T-helper 1 cell (primary cell): ENCODE data around the gene COL5A1.
A peak's percentile ranks its signal among the peaks of the same experiment; 100 is the strongest.

Experiments used
- DNase-seq, 5 donors: peaks; one replicate each; pipeline ENCODE4 v3.0.0-alpha.2; 2012 to 2020

The COL5A1 gene

DNA sequence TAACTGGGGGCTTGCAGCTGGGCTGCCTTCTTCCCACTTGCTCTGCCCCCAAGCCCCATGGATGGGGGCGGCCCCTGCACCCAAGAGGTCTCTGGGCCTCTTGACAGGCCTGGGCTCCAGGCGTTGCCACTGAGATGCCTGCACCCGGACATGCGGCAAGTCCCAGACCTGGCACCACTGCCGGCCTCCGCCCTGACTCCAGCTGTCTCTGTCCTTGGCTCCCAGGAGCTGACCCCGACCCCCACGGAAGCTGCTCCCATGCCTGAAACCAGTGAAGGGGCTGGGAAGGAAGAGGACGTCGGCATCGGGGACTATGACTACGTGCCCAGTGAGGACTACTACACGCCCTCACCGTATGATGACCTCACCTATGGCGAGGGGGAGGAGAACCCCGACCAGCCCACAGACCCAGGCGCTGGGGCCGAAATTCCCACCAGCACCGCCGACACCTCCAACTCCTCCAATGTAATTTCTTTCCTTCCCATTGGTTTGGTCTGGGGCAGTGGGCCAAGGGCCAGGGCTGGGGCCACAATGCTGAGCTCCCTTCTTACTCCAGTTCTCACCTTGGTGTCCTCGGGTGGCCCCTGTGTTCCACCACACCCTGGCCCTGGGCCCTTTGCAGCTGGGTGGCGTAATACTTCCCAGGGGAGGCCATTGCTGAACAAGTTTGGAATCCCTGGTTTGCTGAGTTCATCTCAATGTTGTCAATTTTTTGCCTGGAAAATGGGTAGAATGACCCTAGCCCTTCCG lies 88.6 kb downstream of the COL5A1 start:
- no peak for DNase-seq

DNA sequence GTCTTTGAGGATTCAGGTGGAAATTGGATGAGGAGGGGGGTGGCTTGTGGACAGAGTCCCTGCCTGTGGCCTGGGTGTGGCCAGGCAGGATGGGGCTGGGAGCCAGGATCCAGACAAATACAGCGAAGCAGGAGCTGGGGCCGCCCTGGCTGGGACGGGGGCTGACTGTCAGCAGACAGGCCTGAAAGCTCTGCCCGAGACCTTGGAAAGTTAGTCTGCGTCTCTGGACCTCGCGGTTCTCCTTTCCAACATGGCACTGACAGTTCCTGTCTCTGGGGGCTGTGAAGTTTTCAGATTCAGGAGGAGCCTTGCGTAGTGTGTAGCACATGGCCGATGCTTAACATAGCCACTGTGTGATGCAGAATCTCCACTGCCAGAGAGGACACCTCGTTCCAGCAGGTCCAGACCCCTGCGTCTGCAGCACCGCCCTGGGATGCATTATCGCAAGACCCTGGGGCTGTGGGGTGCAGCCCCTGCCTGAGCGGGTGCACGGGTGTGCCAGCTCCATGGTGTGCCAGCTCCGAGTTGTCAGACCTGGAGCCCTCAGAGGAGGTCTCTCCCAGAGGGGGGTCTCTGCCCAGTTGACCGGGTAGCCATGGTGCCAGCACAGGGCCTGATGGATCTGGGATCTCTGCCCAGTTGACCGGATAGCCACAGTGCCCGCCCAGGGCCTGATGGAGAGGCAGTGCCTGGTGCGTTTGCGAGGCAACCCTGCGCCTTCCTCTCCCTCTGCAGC lies 89.3 kb downstream of the COL5A1 start:
- no peak for DNase-seq

DNA sequence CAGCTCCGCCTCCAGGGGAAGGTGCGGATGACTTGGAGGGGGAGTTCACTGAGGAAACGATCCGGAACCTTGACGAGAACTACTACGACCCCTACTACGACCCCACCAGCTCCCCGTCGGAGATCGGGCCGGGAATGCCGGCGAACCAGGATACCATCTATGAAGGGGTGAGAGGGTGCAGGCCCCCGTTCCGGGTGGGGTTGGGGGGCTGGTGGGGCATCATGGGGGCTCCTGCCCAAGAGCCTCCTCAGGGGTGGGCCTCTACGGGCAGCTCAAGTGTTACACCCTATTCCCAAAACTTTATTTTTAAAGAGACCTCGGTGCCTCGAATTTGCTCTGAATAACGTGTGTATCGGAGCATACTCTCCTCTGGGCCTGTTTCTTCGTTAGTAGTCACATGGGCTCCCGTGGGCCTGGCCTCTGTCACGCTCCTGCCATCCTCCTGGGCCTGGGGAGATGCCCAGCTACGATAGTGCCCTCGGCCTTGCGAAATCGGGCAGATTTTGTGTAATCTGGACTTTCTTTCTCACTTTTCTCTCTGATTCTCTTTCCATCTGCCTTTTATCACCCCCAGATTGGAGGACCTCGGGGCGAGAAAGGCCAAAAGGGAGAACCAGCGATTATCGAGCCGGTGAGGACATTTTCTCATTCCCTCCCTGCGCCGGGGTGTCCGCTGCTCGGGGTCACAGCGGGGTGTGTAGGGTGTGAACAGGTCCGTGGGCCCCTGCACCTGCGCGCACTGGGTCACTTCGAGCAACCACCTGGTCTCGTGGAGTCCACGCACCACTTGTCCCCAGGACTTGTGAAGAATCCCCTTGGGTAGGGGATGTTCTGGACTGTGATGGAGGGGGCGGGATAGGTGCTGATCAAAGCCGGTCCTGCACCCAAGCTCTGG lies 90.1 kb downstream of the COL5A1 start:
- DNase-seq = no peak

DNA sequence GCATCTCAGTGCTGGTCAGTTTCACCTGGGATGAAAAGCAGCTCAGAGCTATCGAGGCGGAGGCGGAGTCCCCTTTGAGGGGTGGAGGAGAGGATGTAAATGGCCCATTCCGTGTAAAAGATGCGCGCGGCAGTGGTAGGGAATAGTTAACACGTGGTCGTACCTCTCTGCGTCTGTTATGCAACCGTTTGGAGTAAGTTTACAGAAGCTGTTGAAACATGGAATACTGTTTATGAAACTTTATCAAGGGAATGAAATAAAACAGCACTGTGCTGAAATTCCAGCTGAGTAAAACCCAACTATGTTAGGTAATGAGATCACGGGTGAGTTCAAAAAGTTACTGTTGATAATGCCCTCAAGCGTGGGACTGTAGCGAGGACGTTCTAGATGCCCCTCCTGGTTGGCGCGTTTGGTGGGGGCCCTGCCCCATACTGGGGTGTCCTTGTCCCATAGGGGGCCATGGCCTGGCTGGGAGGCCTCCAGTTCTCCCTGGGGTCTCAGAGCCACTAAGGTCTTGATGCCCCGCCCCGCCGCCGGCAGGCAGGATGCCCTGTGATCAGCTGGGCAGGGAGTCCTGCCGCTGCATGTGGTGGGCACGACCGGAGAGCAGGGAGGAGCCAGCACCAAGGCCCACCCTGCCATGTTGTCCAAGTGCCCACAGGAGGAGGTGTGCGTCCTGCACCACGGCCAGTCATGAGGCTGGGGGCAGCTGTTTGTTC lies 90.9 kb downstream of the COL5A1 start:
- no peak for DNase-seq

DNA sequence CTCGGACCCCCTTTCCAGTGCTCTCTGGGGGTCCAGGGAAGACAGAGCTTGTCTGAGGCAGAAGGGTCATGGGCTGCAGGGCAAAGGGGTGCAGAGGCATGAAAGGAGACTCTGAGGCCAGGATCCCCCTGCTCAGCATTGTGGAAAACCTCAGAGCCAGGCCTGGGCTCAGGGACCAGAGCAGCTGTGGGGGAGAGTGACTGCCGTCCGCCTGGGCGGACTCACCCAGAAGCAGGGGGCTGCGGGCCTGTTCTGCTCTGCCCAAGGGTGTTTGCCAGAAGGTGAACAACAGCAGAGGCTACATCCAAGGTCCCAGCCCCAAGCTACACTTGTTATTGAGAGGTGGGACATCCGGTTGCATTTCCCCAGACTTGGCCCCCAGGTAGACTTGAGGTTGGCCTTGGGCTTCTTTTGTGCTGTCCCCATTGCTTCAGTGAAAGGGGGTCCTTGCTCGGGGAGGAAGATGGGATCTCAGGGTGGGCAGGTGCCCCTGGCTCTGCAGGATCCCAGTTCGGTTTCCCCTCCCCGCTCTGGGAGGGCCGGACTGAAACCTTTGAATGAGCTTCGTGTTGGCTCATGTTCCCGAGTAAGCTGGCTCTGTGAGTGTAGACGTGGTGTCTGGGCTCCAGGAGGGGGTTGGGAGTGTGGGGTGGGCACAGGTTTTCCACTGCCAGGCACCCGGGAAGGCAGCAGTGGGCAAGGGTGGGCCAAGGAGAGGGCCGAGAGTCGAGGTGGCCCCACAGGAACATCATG lies 92.1 kb downstream of the COL5A1 start:
- DNase-seq = no peak

DNA sequence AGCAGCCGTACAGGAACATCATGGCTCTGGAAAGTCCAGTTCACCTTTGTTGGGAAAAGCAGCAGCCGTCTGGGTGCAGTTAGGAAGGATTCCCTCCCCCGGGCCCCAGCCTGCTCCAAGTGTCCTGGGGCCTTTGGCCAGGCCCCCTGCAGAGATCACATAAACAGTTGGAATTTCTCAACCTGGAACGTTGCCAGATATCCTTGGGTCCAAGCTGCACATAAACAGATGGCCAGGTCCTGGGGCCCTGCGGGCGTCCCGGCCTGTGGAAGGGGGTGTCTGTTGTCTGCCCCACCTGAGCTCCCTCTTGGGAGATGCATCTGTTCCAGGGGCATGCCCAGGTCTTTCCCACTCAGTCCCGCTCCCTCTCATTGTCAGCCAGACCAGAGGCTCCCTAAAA lies 92.7 kb downstream of the COL5A1 start:
- no peak for DNase-seq

DNA sequence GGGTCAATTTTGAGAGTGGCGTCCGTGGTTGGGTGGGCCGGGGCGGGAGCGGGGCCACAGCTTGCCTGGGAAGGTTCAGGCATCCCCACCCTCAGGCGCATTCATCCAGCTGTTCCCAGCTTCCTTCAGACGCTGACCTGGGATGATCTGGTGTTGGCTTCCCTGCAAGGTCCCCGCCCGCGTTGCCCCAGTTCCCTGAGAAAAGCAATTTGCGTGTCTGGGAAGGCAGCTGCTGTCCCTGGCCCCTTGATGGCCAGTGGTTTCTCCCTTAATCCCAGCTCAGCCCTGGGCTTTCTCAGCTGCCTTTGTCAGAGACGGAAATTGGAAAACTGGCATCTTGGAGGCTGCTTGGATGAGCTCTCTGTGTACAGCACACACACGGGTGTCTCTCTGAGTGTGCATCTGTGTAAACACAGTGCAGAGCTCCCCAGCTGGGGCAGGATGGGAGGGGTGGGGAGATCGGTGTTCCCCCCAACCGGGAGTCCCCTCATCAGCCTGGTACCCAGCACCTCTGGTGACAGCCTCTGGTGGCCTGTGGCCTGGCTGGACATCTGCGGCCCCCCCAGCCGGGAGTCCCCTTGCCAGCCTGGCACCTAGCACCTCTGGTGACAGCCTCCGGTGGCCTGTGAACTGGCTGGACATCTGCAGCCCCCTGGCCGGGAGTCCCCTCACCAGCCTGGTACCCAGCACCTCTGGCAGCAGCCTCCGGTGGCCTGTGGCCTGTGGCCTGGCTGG lies 94.0 kb downstream of the COL5A1 start:
- no peak for DNase-seq

DNA sequence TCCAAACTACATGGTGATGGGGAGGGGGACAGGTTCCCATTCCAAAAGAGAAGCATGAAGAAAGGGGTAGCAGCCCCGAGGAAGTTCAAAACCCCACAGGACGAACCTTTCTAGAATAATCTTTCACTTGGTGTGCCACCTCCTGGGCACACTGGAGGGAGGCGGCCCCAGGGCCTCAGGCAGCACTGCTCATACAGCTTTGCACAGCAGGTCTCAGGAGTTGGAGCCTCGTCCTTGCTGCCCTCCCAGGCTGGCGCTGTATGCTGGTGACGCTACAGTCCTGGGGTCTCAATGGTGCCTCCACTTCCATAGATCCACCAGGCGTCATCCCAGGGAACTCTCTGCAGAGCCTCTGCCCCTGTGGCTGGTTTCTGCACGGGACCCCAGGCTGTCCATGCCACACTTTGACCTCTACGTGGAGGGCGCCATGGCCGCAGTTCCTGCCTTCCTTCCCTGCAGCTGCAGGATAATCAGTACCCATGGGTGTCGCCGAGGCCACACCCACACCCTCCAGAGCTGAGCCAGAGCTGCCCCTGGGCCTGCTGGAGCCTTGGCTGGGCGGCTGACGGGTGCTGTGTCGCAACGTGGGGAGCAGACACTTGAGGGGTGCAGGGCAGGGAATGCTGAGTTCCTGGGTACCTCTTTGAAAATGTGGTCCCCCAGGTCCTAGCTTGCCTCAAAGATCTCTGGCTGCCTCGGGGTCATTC lies 95.3 kb downstream of the COL5A1 start:
- DNase-seq = no peak

DNA sequence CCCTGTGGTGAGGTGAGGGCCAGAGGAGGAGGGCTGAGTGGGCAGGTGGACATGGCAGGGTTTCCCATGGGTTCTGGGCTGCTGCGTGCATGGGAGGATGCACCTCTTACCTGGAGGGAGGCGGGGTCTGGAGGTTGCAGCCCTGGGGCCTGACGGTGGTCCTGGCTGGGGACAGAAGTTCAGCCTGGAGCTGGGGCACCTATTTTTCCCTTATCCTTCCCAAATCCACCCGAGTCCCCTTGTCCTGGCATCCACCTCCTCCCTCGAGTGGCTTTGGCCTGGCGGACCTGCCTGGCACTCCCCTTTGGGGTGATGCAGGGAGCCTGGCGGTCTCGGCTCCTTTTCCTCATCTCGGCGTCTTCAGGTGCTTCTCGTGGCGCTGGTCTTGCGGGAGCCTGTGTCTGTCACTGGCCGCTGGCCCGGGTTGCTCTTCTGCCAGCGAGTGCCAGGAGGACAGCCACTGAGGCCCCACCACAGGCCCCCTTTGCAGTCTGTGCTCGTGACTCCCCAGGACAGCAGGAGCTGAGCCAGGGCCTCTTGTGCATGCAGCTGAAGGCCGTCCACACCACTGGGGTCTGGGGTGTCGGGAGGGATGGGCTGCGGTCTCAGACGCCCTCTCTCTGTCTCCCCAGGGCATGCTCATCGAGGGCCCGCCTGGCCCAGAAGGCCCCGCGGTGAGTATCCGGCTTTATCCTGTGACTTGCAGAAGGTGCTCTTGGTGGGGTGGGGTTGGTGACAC lies 96.4 kb downstream of the COL5A1 start:
- DNase-seq = no peak

DNA sequence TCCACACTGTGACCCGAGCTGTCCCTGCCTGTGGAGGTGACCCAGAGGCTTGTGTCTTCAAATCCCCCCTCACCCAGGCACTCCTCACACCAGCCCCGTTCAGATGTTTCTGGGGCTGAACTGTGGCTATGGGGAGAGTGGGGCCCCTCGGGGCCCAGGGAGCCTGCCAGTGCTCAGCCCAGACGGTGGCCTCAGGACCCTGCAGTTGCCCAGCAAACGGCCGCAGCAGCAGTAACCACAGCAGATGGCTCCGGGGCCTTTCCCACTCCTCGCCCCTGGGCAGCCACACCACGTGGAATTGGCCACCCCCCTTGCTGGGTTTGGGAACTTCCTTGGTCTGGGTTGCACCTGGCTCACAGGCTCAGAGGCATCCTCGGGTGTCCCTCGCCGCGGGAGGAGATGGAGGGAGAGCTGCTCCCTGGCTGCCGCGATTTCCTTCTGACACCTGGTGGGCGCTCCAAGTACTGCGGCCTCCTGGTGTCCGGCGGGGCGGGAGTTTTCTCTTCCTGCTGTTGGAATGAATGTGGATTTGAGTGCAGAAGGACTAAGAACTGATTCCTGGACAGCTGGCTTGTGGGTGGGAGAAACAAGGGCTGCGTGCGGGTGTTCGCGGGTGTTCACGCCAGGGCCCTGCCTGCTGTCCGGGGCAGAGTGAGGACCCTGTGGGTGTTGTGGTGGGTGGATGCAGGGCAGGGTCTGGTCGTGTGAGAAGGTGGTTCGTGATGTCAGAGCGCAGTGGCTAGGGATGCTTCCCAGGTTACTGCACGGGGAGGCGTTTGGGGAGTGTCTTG lies 97.5 kb downstream of the COL5A1 start:
- peak in 1 of 5 donors; percentile 22 for DNase-seq

DNA sequence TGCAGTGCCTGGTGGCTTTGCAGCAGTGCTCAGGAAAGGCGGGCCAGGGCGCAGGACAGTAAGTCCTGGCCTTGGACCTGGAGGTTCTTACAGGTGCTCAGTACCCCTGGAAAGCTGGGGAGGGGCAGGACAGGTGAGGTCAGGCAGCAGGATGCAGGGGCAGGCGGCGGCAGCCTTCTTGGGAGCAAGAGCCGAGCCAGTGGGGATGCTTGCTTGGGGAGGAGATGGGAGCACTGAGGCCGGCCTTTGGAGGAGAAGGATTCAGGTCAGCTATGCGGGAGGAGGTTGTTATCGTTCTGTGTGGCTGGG lies 98.0 kb downstream of the COL5A1 start:
- no peak for DNase-seq

DNA sequence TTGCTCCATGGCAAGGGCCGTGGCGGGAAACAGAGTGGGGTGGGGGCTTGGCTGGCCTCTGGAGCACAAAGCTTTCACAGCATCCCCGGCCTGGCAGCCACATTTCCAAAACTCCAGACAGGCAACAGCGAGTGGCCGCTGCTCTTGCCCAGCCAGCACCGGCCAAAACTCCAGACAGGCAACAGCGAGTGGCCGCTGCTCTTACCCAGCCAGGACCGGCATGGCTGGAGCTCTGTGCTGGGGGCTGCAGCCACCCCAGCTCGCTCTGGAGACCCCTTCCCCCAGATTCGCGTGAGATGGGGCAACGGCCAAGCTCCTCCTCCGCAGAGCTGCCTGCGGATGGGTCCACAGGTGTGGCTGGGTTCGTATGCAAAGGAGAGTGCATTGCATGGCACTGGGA lies 98.5 kb downstream of the COL5A1 start:
- no peak for DNase-seq

DNA sequence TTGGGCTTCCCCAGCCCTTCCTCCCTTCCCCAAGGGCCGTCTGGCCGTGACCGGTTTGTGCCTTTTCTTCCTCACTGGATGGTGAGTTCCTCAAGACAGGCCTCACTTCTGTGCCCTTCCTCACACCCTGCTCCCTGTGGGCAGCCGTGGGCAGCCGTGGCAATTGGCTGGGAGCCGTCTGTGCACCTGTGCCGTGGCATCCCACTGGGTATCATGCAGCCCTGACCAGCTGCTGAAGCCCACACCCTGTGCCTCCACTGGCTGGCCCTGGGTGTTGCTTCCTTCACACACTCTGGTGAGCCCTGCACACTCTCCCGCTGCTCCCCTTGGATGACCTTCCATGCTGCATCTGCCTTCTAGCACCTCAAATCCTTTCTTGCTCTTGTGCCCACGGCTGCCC lies 100.2 kb downstream of the COL5A1 start:
- no peak for DNase-seq

DNA sequence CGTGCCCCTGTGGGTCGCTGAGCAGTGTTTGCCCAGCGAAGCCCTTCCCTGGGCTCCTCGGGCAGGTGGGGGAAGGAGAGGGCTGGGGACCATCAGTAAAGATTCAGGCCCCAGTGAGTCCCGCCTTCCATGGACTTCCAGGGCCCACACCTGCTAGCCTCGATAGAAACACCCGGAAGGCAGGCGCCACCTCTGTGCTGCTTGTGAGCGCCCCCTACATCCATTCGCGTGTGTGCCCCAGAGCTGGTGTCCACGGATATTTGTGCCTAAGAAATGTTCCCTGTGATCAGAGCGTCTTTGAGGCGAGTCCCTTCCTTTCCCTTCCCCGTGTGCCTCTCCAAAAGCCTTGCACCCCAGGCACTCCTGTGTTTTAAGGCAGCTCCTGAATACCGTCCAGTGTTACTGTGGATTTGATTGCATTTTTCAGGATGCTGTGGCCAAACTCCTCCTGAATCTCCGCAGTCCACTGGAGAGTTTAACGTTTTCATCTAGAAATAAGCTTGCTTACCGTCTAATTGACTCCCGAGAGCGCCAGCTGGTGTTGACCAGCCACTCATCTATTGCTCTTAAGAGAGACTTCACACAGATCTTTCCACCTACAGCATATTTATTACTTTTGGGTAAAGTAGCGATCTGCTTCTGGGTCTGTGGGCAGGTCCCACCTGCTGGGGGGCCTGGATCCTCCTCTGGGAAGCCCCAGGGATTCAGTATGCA lies 101.4 kb downstream of the COL5A1 start:
- DNase-seq = no peak

DNA sequence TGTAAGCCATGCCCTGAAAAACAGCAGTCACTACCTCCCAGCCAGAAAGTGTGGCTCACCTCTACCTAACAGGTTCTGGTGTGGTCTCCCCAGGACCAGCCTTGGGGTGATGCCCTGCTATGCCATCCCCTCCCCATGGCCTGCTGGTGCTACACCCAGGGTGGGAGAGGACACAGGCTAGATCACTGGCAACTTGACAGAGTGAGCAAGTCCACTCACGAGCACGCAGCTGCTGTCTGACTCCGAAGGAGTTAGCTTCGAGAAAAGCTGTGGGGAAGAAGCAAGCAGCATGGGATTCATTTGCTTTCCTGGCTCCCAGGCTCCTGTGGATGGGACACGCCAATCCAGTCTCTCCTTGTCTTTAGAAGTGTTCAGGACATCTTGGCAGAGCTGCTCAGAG lies 102.2 kb downstream of the COL5A1 start:
- DNase-seq = no peak

DNA sequence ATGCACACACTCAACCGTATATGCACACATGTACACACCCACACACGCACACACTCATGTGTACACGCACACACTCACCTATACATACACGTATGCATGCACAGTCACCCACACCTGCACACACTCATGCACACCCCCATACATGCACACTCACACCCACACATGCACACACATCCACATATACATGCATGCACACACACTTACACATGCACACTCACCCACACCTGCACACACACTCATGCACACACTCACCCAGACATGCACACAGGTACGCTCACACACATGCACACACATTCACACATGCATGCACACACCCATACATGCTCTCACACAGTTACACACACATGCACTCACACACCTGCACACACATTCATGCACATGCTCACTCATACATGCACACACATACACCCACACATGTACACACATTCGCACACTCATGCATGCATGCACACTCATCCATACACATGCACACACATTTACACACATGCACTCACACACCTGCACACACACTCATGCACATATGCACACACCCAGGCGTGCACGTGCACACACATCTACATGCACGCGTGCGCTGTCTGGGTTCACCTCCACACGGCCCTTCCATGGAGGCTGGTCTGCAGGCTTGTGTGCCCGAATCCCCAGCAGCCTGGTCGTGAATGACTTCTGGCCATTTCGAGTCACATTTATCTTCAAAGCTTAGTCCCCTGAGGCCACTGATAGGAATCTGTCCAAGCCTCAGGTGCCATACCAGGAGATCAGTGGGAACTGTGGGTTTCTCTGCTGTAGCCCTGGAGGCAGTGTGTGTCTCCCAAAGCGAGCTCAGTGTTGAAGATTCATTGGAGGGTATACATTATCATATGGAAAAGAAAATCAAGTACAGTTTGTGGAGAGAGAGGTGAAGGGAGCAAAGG lies 103.0 kb downstream of the COL5A1 start:
- DNase-seq = no peak

DNA sequence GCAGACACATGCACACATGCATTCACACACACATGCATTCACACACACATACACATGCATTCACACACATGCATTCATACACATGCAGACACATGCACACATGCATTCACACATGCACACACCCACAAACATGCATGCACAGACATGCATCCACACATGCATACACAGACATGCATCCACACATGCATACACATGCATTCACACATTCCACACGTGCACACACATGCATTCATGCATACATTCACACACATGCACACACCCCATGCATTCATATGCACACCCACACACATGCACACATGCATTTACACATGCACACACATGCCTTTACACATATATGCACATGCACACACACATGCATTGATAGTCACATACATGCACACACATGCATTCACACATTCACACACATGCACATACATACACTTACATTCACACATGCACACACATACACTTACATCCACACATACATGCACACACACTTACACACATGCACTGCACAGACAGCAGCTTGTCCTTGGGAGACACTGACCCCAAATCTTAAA lies 106.4 kb downstream of the COL5A1 start:
- DNase-seq = no peak
